ENCODE results near the gene OR52E1.

Gene OR52E1
- 0 reads per million in 3 donors for total RNA-seq

DNA sequence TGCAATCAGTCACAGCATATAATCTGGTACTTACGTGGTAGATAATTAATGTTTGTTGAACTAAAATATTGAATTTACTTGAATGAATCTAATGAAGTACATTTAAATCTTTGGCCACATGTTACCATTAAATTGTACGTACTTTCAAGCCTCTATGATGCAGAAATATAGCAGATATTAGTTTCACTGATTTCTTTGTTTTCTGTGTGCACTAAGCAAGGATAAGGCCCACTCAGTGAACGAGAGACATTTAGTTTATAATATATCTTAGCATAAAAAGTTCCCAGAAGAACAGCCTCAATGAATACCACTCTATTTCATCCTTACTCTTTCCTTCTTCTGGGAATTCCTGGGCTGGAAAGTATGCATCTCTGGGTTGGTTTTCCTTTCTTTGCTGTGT, at the start of gene OR52E1:
TSS of gene OR52E1 (plus strand) at position 301 of the 400 bp plus-strand sequence.
- no peak for DNase-seq
- H3K36me3 ChIP-seq (ENCODE audit: control insufficient read depth, insufficient read depth, low read length): no peaks in the 10 kb centered on the region
- no peak within 1 kb of the TSS for H3K27ac ChIP-seq (ENCODE audit: insufficient read depth, low read length, poor library complexity, severe bottlenecking)
- no peak within 1 kb of the TSS for H3K4me3 ChIP-seq (ENCODE audit: insufficient read depth, low read depth, low read length, poor library complexity, severe bottlenecking)
- no peaks in the 10 kb centered on the region for H3K4me1 ChIP-seq (ENCODE audit: control insufficient read depth, insufficient read depth, low read length, poor library complexity, severe bottlenecking)
- H3K9me3 ChIP-seq (ENCODE audit: control insufficient read depth, low read length): no peaks in the 10 kb centered on the region
- no peaks in the 10 kb centered on the region for H3K27me3 ChIP-seq (replicated peaks; ENCODE audit: control insufficient read depth, insufficient read depth, low read length, poor library complexity, severe bottlenecking)

DNA sequence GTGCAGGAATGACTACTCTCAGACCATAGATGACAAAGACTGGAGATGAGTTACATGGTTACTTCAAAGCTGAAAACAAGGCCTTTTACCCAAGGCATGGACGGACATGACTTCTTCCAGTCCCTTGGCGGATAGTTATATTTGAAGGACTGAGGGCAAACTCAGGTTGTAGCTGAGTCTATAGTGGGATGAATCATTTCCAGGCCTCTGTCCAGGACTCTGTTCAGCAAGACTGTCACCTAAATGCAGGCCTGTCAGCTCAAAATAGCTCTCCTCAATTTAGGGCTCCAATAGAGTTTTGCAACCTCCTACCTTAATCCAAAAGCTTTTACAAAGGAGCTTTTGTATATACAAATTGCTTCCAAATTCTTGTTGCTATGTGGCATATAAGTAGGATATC, 47.4 kb upstream of the OR52E1 start:
- no peaks in the 10 kb centered on the region for H3K36me3 ChIP-seq (ENCODE audit: control insufficient read depth, insufficient read depth, low read length)
- no peaks in the 10 kb centered on the region for H3K4me1 ChIP-seq (ENCODE audit: control insufficient read depth, insufficient read depth, low read length, poor library complexity, severe bottlenecking)
- H3K27me3 ChIP-seq (replicated peaks; ENCODE audit: control insufficient read depth, insufficient read depth, low read length, poor library complexity, severe bottlenecking): no peaks in the 10 kb centered on the region
- no peak for DNase-seq
- H3K9me3 ChIP-seq (ENCODE audit: control insufficient read depth, low read length): peaks cover 12% of the 10 kb centered on the region
- H3K4me3 ChIP-seq (ENCODE audit: insufficient read depth, low read depth, low read length, poor library complexity, severe bottlenecking): no peak overlapping the region
- no peak overlapping the region for H3K27ac ChIP-seq (ENCODE audit: insufficient read depth, low read length, poor library complexity, severe bottlenecking)

DNA sequence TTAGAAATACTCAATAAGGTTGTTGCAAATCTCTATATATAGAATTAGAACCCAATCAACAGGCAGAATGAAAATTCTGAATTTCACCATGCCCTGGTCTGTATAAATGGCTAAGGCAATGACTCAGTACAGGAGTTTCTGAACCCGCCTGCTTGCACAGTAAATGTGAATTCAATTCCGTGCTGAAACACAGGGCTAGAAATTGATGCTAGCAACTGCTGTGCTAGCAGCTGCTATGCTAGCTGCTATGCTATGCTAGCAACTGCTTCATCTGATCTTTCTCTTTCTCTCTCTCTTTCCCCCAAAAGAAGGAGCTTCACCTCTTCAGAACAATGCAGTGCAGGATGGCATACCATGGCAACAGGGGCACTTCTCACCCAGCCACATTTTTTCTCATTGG, 32.7 kb upstream of the OR52E1 start:
- no peak overlapping the region for H3K4me3 ChIP-seq (ENCODE audit: insufficient read depth, low read depth, low read length, poor library complexity, severe bottlenecking)

DNA sequence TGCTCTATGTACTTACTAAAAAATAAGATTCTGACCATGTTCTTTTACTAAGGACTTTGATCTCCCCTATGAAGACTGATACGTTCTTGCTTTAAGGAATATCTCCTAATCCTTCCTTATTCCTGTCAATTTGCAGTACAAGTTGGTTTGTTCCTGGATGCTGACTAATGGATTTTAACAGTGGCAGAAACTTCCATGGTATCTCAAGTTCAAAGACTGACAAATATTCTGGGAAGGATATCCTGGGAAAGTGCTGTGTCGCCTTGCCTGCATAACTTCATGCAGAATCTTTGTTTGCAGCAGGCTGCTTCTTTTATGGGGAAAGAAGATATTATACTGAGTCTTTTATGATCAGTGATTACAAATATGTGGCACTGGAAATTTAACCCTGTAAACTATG, 31.4 kb upstream of the OR52E1 start:
- no peak overlapping the region for H3K27ac ChIP-seq (ENCODE audit: insufficient read depth, low read length, poor library complexity, severe bottlenecking)

More for the DNA sequence above, 32.7 kb upstream of the OR52E1 start:
- DNase-seq: no peak
- no peak overlapping the region for H3K27ac ChIP-seq (ENCODE audit: insufficient read depth, low read length, poor library complexity, severe bottlenecking)
- H3K9me3 ChIP-seq (ENCODE audit: control insufficient read depth, low read length): no peaks in the 10 kb centered on the region
- no peaks in the 10 kb centered on the region for H3K36me3 ChIP-seq (ENCODE audit: control insufficient read depth, insufficient read depth, low read length)
- H3K4me1 ChIP-seq (ENCODE audit: control insufficient read depth, insufficient read depth, low read length, poor library complexity, severe bottlenecking): no peaks in the 10 kb centered on the region
- H3K27me3 ChIP-seq (replicated peaks; ENCODE audit: control insufficient read depth, insufficient read depth, low read length, poor library complexity, severe bottlenecking): no peaks in the 10 kb centered on the region

DNA sequence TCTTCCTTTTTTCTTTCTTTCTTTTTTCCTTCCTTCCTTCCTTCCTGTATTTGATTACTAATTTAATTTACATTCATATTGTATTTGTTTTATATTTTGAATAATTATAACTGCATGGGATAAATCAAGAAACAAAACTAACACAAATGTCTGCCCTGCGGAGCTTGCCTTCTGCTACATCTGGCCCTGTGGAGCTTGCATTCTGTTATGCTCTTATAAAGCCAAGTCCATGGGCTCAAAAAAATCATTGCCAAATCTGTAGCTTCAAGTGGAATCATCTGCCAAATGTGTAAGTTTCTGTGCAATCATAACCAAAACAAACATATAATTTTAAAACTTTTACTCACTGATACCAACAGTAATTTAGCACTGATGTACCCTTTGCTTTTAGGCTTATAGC, 31.0 kb upstream of the OR52E1 start:
- Histone ChIP-seq H3K27ac (ENCODE audit: insufficient read depth, low read length, poor library complexity, severe bottlenecking) (no peak overlapping the region), H3K27me3 (replicated peaks; ENCODE audit: control insufficient read depth, insufficient read depth, low read length, poor library complexity, severe bottlenecking) (no peaks in the 10 kb centered on the region), H3K9me3 (ENCODE audit: control insufficient read depth, low read length) (no peaks in the 10 kb centered on the region), H3K4me3 (ENCODE audit: insufficient read depth, low read depth, low read length, poor library complexity, severe bottlenecking) (no peak overlapping the region), H3K4me1 (ENCODE audit: control insufficient read depth, insufficient read depth, low read length, poor library complexity, severe bottlenecking) (no peaks in the 10 kb centered on the region), H3K36me3 (ENCODE audit: control insufficient read depth, insufficient read depth, low read length) (no peaks in the 10 kb centered on the region)
- DNase-seq: no peak

More for the DNA sequence above, 31.4 kb upstream of the OR52E1 start:
- H3K36me3 ChIP-seq (ENCODE audit: control insufficient read depth, insufficient read depth, low read length): no peaks in the 10 kb centered on the region
- no peak for DNase-seq
- H3K27me3 ChIP-seq (replicated peaks; ENCODE audit: control insufficient read depth, insufficient read depth, low read length, poor library complexity, severe bottlenecking): no peaks in the 10 kb centered on the region
- H3K4me3 ChIP-seq (ENCODE audit: insufficient read depth, low read depth, low read length, poor library complexity, severe bottlenecking): no peak overlapping the region
- H3K9me3 ChIP-seq (ENCODE audit: control insufficient read depth, low read length): no peaks in the 10 kb centered on the region
- no peaks in the 10 kb centered on the region for H3K4me1 ChIP-seq (ENCODE audit: control insufficient read depth, insufficient read depth, low read length, poor library complexity, severe bottlenecking)

DNA sequence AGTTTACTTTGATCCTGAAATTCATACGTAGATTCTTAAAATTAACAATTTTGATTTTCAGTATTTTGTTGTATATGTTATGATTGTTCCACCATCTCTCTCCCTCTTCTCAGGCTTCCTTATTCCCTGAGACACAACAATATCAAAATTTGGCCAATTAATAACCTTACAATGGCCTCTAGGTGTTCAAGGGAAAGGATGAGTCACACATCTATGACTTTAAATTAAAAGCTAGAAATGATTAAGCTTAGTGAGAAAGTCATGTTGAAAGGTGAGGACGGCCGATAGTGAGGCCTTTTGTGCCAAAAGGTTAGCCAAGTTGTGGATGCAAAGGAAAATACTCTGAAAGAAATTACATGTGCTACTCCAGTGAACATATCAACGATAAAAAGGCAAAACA, 28.5 kb upstream of the OR52E1 start:
- no peaks in the 10 kb centered on the region for H3K27me3 ChIP-seq (replicated peaks; ENCODE audit: control insufficient read depth, insufficient read depth, low read length, poor library complexity, severe bottlenecking)
- H3K4me3 ChIP-seq (ENCODE audit: insufficient read depth, low read depth, low read length, poor library complexity, severe bottlenecking): no peak overlapping the region
- no peaks in the 10 kb centered on the region for H3K4me1 ChIP-seq (ENCODE audit: control insufficient read depth, insufficient read depth, low read length, poor library complexity, severe bottlenecking)
- DNase-seq: no peak
- no peaks in the 10 kb centered on the region for H3K36me3 ChIP-seq (ENCODE audit: control insufficient read depth, insufficient read depth, low read length)
- no peak overlapping the region for H3K27ac ChIP-seq (ENCODE audit: insufficient read depth, low read length, poor library complexity, severe bottlenecking)
- no peaks in the 10 kb centered on the region for H3K9me3 ChIP-seq (ENCODE audit: control insufficient read depth, low read length)

DNA sequence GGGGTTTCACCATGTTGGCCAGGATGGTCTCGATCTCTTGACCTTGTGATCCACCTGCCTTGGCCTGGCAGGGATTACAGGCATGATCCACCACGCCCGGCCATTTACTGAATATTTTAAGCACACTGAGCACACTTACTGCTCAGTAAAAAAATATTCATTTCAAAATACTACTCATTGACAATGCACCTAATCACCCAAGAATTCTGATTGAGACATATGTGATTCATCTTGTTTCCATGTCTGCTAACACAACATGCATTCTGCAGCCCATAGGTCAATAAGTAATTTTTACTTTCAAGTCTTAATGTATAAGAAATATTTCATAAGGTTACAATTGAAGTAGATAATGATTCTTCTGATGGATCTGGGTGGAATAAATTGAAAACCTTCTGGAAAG, 27.3 kb upstream of the OR52E1 start:
- no peak overlapping the region for H3K4me3 ChIP-seq (ENCODE audit: insufficient read depth, low read depth, low read length, poor library complexity, severe bottlenecking)
- H3K27ac ChIP-seq (ENCODE audit: insufficient read depth, low read length, poor library complexity, severe bottlenecking): no peak overlapping the region
- no peak for DNase-seq
- H3K36me3 ChIP-seq (ENCODE audit: control insufficient read depth, insufficient read depth, low read length): no peaks in the 10 kb centered on the region
- no peaks in the 10 kb centered on the region for H3K27me3 ChIP-seq (replicated peaks; ENCODE audit: control insufficient read depth, insufficient read depth, low read length, poor library complexity, severe bottlenecking)
- H3K4me1 ChIP-seq (ENCODE audit: control insufficient read depth, insufficient read depth, low read length, poor library complexity, severe bottlenecking): no peaks in the 10 kb centered on the region
- no peaks in the 10 kb centered on the region for H3K9me3 ChIP-seq (ENCODE audit: control insufficient read depth, low read length)

DNA sequence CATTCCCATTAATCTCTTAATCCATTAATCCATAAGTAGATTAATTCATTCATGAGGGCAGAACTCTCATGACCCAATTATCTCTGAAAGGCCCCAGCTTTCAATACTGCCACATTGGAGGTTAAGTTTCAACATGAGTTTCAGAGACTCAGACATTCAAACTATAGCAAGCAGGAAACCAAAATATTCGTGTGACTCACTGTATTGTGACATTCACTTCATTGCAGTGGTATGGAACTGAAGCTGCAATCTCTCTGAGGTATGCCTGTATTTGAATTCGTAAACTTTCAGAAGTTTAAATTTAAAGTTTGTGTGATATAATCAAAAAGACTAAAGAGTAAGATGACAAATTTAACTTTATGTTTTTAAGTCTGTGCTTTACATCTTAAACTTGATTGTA, 26.0 kb upstream of the OR52E1 start:
- H3K36me3 ChIP-seq (ENCODE audit: control insufficient read depth, insufficient read depth, low read length): no peaks in the 10 kb centered on the region
- no peak overlapping the region for H3K4me3 ChIP-seq (ENCODE audit: insufficient read depth, low read depth, low read length, poor library complexity, severe bottlenecking)
- no peaks in the 10 kb centered on the region for H3K27me3 ChIP-seq (replicated peaks; ENCODE audit: control insufficient read depth, insufficient read depth, low read length, poor library complexity, severe bottlenecking)
- no peaks in the 10 kb centered on the region for H3K9me3 ChIP-seq (ENCODE audit: control insufficient read depth, low read length)
- H3K27ac ChIP-seq (ENCODE audit: insufficient read depth, low read length, poor library complexity, severe bottlenecking): no peak overlapping the region
- H3K4me1 ChIP-seq (ENCODE audit: control insufficient read depth, insufficient read depth, low read length, poor library complexity, severe bottlenecking): no peaks in the 10 kb centered on the region
- no peak for DNase-seq

DNA sequence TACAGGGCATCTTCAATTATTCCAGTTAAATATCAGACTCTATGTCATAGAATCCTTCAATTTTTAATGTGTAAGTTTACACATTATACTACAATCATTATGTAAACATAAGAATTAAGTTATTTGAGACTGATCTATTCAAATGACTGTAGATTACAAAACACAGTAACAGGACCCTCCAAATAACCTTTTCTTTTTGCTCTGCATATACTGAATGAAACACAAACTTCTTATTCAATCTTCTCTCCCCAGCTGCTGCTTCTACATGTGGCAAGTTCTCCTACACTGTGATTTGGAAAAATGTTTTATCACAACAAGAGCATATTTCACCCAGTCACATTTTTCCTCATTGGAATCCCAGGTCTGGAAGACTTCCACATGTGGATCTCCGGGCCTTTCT, 23.1 kb upstream of the OR52E1 start, which contains the start of gene OR52J3:
TSS of gene OR52J3 (plus strand) at position 301 of the 400 bp plus-strand sequence. CDS start at position 301, 0 bp downstream.
- H3K4me1 ChIP-seq (ENCODE audit: control insufficient read depth, insufficient read depth, low read length, poor library complexity, severe bottlenecking): no peaks in the 10 kb centered on the region
- no peaks in the 10 kb centered on the region for H3K27me3 ChIP-seq (replicated peaks; ENCODE audit: control insufficient read depth, insufficient read depth, low read length, poor library complexity, severe bottlenecking)
- H3K27ac ChIP-seq (ENCODE audit: insufficient read depth, low read length, poor library complexity, severe bottlenecking): no peak within 1 kb of the TSS
- no peaks in the 10 kb centered on the region for H3K9me3 ChIP-seq (ENCODE audit: control insufficient read depth, low read length)
- DNase-seq: no peak
- H3K4me3 ChIP-seq (ENCODE audit: insufficient read depth, low read depth, low read length, poor library complexity, severe bottlenecking): no peak within 1 kb of the TSS
- H3K36me3 ChIP-seq (ENCODE audit: control insufficient read depth, insufficient read depth, low read length): no peaks in the 10 kb centered on the region

DNA sequence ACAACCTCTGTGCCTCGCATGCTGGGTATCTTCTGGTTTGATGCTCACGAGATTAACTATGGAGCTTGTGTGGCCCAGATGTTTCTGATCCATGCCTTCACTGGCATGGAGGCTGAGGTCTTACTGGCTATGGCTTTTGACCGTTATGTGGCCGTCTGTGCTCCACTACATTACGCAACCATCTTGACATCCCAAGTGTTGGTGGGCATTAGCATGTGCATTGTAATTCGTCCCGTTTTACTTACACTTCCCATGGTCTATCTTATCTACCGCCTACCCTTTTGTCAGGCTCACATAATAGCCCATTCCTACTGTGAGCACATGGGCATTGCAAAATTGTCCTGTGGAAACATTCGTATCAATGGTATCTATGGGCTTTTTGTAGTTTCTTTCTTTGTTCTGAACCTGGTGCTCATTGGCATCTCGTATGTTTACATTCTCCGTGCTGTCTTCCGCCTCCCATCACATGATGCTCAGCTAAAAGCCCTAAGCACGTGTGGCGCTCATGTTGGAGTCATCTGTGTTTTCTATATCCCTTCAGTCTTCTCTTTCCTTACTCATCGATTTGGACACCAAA, 22.5 kb upstream of the OR52E1 start:
- no peak overlapping the region for H3K27ac ChIP-seq (ENCODE audit: insufficient read depth, low read length, poor library complexity, severe bottlenecking)

More for the DNA sequence above, 22.5 kb upstream of the OR52E1 start:
- no peaks in the 10 kb centered on the region for H3K4me1 ChIP-seq (ENCODE audit: control insufficient read depth, insufficient read depth, low read length, poor library complexity, severe bottlenecking)
- no peak overlapping the region for H3K4me3 ChIP-seq (ENCODE audit: insufficient read depth, low read depth, low read length, poor library complexity, severe bottlenecking)
- no peaks in the 10 kb centered on the region for H3K9me3 ChIP-seq (ENCODE audit: control insufficient read depth, low read length)
- no peaks in the 10 kb centered on the region for H3K36me3 ChIP-seq (ENCODE audit: control insufficient read depth, insufficient read depth, low read length)
- no peaks in the 10 kb centered on the region for H3K27me3 ChIP-seq (replicated peaks; ENCODE audit: control insufficient read depth, insufficient read depth, low read length, poor library complexity, severe bottlenecking)
- no peak for DNase-seq

Measured in effector memory CD4-positive, alpha-beta T cell (primary cell).